Suprapubic skin (tissue), 3 donors: ENCODE data around the gene GPX3.

Source experiments
- CTCF ChIP-seq, 2 donors: fragments of 200-600 bp in 1 of 2; fragments of 450-650 bp in 1 of 2; sonication (generic) in 1 of 2; IDR thresholded peaks; one replicate each; pipeline ENCODE4 v1.5.1; 2016 to 2019; ENCODE audit warnings: antibody characterized with exemption in 2 of 2, mild to moderate bottlenecking in 1 of 2, moderate library complexity in 1 of 2
- EP300 ChIP-seq: sonication (generic); formaldehyde crosslinking; IDR thresholded peaks from one replicate; pipeline ENCODE4 v1.6.1; 2017; ENCODE audit warnings: antibody characterized with exemption
- POLR2A ChIP-seq, 2 donors: fragments of 450-650 bp; IDR thresholded peaks; one replicate each; pipeline ENCODE4 v1.6.1; 2017; ENCODE audit warnings: antibody characterized with exemption in 2 of 2, mild to moderate bottlenecking in 2 of 2, moderate library complexity in 2 of 2

GRCh38 chr5:151027961-151028479, 7.6 kb downstream of the GPX3 start:
- TF ChIP-seq CTCF (IDR thresholded peaks at IDR 0.05) (no peak), EP300 (no peak), POLR2A (IDR thresholded peaks at IDR 0.05) (no peak)
